ENCODE data around the gene CNPPD1. TPM values are rescaled to one million over a fixed set of nuclear protein-coding genes. Genes with fewer than 3 reads are reported as not detected.

Gene CNPPD1
- total RNA-seq, 1 donor from 2014 or later = 38.9 TPM

DNA sequence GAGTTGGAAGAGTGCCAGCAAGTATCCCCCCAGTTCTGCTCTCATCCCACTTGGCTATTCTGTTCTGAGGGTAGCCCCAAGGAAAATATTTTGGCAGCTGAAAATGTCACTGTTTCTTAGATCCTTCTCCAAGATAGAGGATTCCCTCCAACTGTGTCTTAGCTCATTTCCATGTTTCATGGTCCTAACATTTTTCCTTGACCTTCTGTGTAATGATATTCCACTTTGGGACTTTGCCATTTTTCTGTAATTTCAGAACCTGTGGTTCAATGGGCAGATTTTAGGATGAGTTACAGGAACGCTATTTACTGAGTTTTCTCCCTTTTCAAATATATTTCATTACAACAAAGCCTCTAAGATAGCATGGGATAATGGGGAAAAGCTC lies 50.8 kb downstream of the CNPPD1 start:
- H3K9me3 Mint-ChIP-seq (ENCODE audit: low read depth) = no peaks in the 10 kb centered on the region
- H3K27me3 Mint-ChIP-seq = peaks cover 82% of the 10 kb centered on the region
- H3K36me3 Mint-ChIP-seq (ENCODE audit: insufficient read depth) = peaks cover 2% of the 10 kb centered on the region
- H3K27ac Mint-ChIP-seq = no peak overlapping the region
- no peak overlapping the region for H3K4me3 Mint-ChIP-seq (ENCODE audit: low read depth)
- DNase-seq (ENCODE audit: low spot score, unreplicated experiment) = no peak
- H3K4me1 Mint-ChIP-seq (ENCODE audit: low read depth) = peaks cover 42% of the 10 kb centered on the region
- TF ChIP-seq, protein P1, sequence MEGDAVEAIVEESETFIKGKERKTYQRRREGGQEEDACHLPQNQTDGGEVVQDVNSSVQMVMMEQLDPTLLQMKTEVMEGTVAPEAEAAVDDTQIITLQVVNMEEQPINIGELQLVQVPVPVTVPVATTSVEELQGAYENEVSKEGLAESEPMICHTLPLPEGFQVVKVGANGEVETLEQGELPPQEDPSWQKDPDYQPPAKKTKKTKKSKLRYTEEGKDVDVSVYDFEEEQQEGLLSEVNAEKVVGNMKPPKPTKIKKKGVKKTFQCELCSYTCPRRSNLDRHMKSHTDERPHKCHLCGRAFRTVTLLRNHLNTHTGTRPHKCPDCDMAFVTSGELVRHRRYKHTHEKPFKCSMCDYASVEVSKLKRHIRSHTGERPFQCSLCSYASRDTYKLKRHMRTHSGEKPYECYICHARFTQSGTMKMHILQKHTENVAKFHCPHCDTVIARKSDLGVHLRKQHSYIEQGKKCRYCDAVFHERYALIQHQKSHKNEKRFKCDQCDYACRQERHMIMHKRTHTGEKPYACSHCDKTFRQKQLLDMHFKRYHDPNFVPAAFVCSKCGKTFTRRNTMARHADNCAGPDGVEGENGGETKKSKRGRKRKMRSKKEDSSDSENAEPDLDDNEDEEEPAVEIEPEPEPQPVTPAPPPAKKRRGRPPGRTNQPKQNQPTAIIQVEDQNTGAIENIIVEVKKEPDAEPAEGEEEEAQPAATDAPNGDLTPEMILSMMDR (IDR thresholded peaks at IDR 0.05; ENCODE audit: unreplicated experiment) = no peak

GRCh38 chr2:219125225-219125885 lies 51.4 kb downstream of the CNPPD1 start:
- Mint-ChIP-seq H3K4me1 (ENCODE audit: low read depth) (peaks cover 42% of the 10 kb centered on the region), H3K36me3 (ENCODE audit: insufficient read depth) (peaks cover 2% of the 10 kb centered on the region), H3K4me3 (ENCODE audit: low read depth) (no peak overlapping the region), H3K9me3 (ENCODE audit: low read depth) (no peaks in the 10 kb centered on the region), H3K27me3 (peaks cover 81% of the 10 kb centered on the region), H3K27ac (no peak overlapping the region)
- TF ChIP-seq, protein P1 (IDR thresholded peaks at IDR 0.05; ENCODE audit: unreplicated experiment) = no peak
- DNase-seq (ENCODE audit: low spot score, unreplicated experiment) = no peak

DNA sequence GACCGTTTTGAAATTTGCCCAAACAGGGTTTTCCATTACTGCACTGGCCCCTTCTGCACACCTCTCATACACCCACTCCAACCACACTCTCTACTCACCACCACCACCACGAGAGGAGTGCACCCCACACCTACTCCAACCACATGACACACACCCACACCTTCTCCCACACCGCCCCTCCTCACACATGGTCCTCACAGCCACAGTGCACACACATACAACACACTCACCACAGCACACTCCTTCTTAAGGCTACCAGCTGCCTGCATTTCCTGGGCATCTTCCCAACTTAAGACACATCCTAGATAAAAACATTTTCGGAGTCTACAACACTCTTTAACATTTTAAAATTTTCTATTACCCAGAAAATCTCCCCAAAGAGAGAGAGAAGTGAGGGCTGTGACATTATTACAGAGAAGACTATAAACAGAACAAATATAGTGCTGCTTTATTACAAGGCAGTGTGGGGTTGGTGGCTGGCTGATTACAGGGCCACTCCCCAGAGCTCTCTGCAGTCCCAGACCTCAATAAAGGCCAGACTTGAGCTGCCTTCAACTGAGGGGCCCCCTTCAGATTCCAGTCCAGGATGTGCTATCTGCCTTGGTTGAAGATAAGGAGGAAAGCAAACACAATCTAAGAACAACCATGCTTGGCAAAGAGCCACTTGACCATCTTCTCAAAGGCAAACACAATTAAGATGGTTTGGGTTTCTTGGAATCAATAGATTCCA lies 52.2 kb downstream of the CNPPD1 start:
- Mint-ChIP-seq H3K27ac (no peak overlapping the region), H3K27me3 (peaks cover 82% of the 10 kb centered on the region), H3K9me3 (ENCODE audit: low read depth) (no peaks in the 10 kb centered on the region), H3K4me3 (ENCODE audit: low read depth) (no peak overlapping the region), H3K4me1 (ENCODE audit: low read depth) (peaks cover 42% of the 10 kb centered on the region), H3K36me3 (ENCODE audit: insufficient read depth) (peaks cover 2% of the 10 kb centered on the region)
- TF ChIP-seq, protein P1 (IDR thresholded peaks at IDR 0.05; ENCODE audit: unreplicated experiment) = no peak
- no peak for DNase-seq (ENCODE audit: low spot score, unreplicated experiment)

DNA sequence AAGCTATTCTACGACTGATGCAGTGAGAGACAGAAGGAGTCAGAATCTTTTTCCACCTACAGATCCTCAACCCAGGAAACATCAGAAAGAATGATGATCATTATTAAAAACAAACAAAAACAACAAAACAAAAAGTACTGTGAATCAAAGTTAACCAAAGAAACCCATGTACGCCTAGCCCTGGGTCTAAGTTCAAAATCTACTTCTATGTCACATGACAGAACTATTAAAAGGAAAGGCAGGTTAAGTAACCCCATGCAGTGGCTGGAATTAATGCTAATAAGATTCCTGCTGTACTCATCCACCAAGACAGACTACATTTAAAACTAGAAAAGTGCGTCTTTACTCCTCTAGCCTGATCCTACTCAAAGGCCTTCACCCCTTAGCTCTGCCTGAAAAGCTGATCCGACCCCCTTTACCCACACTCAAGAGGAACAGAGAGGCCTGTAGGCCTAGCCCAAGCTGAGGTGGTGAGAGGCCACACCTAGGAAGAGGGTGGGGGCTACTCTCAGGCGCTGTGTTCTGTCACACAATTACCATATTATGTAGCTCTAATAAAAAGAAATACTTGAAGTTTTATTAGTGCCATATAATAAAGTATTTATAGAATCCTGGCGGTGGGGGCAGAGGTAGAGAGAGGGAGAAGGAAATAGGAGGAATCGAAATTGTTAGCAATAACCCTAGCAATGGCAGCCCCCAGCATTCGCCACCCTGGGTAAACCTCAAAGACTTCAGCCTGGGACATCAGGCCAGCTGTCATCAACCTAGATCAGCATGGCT lies 53.2 kb downstream of the CNPPD1 start:
- H3K4me1 Mint-ChIP-seq (ENCODE audit: low read depth) = peaks cover 42% of the 10 kb centered on the region
- no peak for DNase-seq (ENCODE audit: low spot score, unreplicated experiment)
- H3K27me3 Mint-ChIP-seq = peaks cover 83% of the 10 kb centered on the region
- TF ChIP-seq, protein P1 (IDR thresholded peaks at IDR 0.05; ENCODE audit: unreplicated experiment) = no peak
- H3K4me3 Mint-ChIP-seq (ENCODE audit: low read depth) = no peak overlapping the region
- H3K36me3 Mint-ChIP-seq (ENCODE audit: insufficient read depth) = peaks cover 2% of the 10 kb centered on the region
- H3K9me3 Mint-ChIP-seq (ENCODE audit: low read depth) = no peaks in the 10 kb centered on the region
- H3K27ac Mint-ChIP-seq = peak overlapping the region; percentile 68
